ENCODE measurements around the gene DUOXA1. TPM values are rescaled to one million over a fixed set of nuclear protein-coding genes. Genes with fewer than 3 reads are reported as not detected.

DUOXA1 gene
- polyA plus RNA-seq, 1 donor (not counting 4 experiments of a cell fraction or from before 2014, with no cell fraction given), result 15.1 TPM

DNA sequence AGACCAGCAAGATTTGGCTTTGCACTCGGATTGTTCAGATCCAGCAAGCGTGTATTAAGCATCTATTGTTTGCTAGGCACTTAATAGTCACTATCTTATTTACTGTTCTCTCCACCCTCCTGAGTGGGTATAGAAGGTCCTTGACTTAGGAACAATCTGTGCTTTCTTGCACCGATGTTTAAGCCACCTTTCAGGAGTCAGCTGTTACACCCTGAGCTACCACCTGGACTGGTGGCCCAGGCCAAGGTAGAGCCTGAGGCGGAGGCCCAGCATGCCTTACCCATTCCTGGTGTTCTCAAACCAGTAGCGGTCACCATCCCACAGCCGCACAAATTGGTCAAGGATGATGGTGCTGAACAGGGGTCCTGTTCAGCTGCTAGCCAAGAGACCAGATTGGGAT lies 10.1 kb upstream of the DUOXA1 start:
- dilution Hi-C loops (cut with MboI; ENCODE audit: extremely low pct_ligation_motif_present, low sequenced_read_pairs), result no loop called here
- TF ChIP-seq EZH2 (IDR thresholded peaks at IDR 0.05; ENCODE audit: low read length) (no peak), CTCF (optimal IDR thresholded peaks at IDR 0.05 in 1 of 3, IDR thresholded peaks at IDR 0.05 in 1 of 3, conservative IDR thresholded peaks at IDR 0.05 in 1 of 3; ENCODE audit: extremely low read depth in 1 of 3, insufficient read depth in 2 of 3, low read length in 3 of 3) (no peak)
- no peak overlapping the region for H3K4me2 ChIP-seq (ENCODE audit: control insufficient read depth, extremely low read depth, insufficient read depth, low read depth, low read length)
- no peak overlapping the region for H3K27ac ChIP-seq (ENCODE audit: control insufficient read depth, insufficient read depth, low read length)
- H3K9me3 ChIP-seq (ENCODE audit: control insufficient read depth, low read depth, low read length), result no peaks in the 10 kb centered on the region
- no peaks in the 10 kb centered on the region for H3K9me1 ChIP-seq (ENCODE audit: control insufficient read depth, extremely low read depth, insufficient read depth, low read length)
- no peaks in the 10 kb centered on the region for H3K27me3 ChIP-seq (ENCODE audit: control insufficient read depth, extremely low read depth, insufficient read depth, low read length)
- FAIRE-seq (no peak), DNase-seq (ENCODE audit: low read depth, low spot score) (no peak)
- no peaks in the 10 kb centered on the region for H4K20me1 ChIP-seq (ENCODE audit: control insufficient read depth, extremely low read depth, insufficient read depth, low read length)
- no peak overlapping the region for H3K4me3 ChIP-seq (ENCODE audit: control insufficient read depth in 2 of 3, extremely low read depth in 1 of 3, insufficient read depth in 2 of 3, low read depth in 1 of 3, low read length in 3 of 3)
- no peaks in the 10 kb centered on the region for H3K79me2 ChIP-seq (ENCODE audit: control insufficient read depth, insufficient read depth, low read length)
- H3K36me3 ChIP-seq (ENCODE audit: control insufficient read depth in 2 of 2, extremely low read depth in 1 of 2, insufficient read depth in 2 of 2, low read length in 2 of 2), result peaks cover 11 to 44% of the 10 kb centered on the region in 2 experiments
- H3K4me1 ChIP-seq (ENCODE audit: control insufficient read depth, extremely low read depth, insufficient read depth, low read length), result no peaks in the 10 kb centered on the region
- H3K9ac ChIP-seq (ENCODE audit: control insufficient read depth, extremely low read depth, insufficient read depth, low read length), result no peak overlapping the region
- H2AFZ ChIP-seq (ENCODE audit: control insufficient read depth, low read length), result no peak overlapping the region

DNA sequence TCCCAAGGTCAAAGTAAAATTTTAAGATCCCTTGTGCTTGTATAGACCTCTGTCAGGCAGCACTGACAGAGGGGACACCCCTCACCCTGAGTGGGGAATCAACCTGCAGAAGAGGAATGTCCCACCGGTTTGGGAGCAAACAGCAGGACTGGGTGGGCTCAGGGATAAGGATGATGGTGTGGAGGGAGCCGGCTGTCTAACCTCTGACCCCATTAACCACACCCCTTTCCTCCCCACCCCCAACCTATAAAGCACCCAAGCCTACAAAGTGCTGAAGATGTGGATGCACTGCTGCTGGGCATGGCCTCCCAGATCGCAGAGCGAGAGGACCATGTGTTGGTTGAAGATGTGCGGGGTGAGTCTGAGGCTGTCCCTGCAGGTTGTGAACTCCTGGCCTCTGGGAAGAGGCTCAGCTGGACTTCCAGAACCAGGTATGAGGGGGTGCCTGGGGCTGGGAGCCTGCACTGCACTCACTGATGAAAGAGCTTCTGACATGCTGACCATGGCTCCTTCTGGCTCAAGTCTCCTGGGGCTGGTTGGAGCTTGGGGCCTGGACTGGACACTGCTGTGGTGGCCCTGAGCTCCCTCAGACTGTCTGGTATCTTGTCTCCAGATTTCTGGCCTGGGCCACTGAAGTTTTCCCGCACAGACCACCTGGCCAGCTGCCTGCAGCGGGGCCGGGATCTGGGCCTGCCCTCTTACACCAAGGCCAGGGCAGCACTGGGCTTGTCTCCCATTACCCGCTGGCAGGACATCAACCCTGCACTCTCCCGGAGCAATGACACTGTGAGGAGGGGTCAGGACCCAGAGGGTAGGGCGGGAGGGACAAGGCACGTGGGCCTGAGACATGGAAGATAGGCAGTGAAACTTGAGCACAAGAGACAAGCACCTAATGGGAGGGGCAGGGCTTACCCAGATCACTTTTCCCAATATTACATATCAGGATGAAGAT lies 9.4 kb upstream of the DUOXA1 start:
- DNase-seq (ENCODE audit: low read depth, low spot score), result no peak
- Histone ChIP-seq H3K4me1 (ENCODE audit: control insufficient read depth, extremely low read depth, insufficient read depth, low read length) (peaks cover under 1% of the 10 kb centered on the region), H3K4me3 (ENCODE audit: control insufficient read depth in 2 of 3, extremely low read depth in 1 of 3, insufficient read depth in 2 of 3, low read depth in 1 of 3, low read length in 3 of 3) (no peak overlapping the region), H2AFZ (ENCODE audit: control insufficient read depth, low read length) (no peak overlapping the region), H3K9me3 (ENCODE audit: control insufficient read depth, low read depth, low read length) (no peaks in the 10 kb centered on the region), H3K79me2 (ENCODE audit: control insufficient read depth, insufficient read depth, low read length) (no peaks in the 10 kb centered on the region), H3K27ac (ENCODE audit: control insufficient read depth, insufficient read depth, low read length) (no peak overlapping the region), H3K36me3 (ENCODE audit: control insufficient read depth in 2 of 2, extremely low read depth in 1 of 2, insufficient read depth in 2 of 2, low read length in 2 of 2) (peaks cover 10 to 44% of the 10 kb centered on the region in 2 experiments), H3K27me3 (ENCODE audit: control insufficient read depth, extremely low read depth, insufficient read depth, low read length) (no peaks in the 10 kb centered on the region), H3K9me1 (ENCODE audit: control insufficient read depth, extremely low read depth, insufficient read depth, low read length) (no peaks in the 10 kb centered on the region), H3K9ac (ENCODE audit: control insufficient read depth, extremely low read depth, insufficient read depth, low read length) (no peak overlapping the region), H3K4me2 (ENCODE audit: control insufficient read depth, extremely low read depth, insufficient read depth, low read depth, low read length) (no peak overlapping the region), H4K20me1 (ENCODE audit: control insufficient read depth, extremely low read depth, insufficient read depth, low read length) (no peaks in the 10 kb centered on the region)
- dilution Hi-C loops (cut with MboI; ENCODE audit: extremely low pct_ligation_motif_present, low sequenced_read_pairs), result no loop called here
- FAIRE-seq, result no peak
- TF ChIP-seq EZH2 (IDR thresholded peaks at IDR 0.05; ENCODE audit: low read length) (no peak), CTCF (optimal IDR thresholded peaks at IDR 0.05 in 1 of 3, IDR thresholded peaks at IDR 0.05 in 1 of 3, conservative IDR thresholded peaks at IDR 0.05 in 1 of 3; ENCODE audit: extremely low read depth in 1 of 3, insufficient read depth in 2 of 3, low read length in 3 of 3) (no peak)

Measured in keratinocyte (primary cell).